Activated CD4-positive, alpha-beta T cell treated with anti-CD3 and anti-CD28 coated beads, Interleukin-2, amount 50 U/mL, for 48 hours (primary cell): ENCODE measurements around the gene PRRT4.
A peak's percentile ranks its signal among the peaks of the same experiment; 100 is the strongest.

Experiments used
- DNase-seq, 2 experiments: peaks; one replicate each; pipeline ENCODE4 v3.0.0-alpha.2; 2020

PRRT4 gene

GRCh38 chr7:128361411-128362379, at the start of gene PRRT4:
PRRT4 (minus strand) TSS chr7:128361690.
- DNase-seq: peak; percentile 29 to 40

- no peak for DNase-seq
Observed at GRCh38 chr7:128410451-128410753, 48.9 kb upstream of the PRRT4 start.

GRCh38 chr7:128409596-128410450, 48.3 kb upstream of the PRRT4 start, which contains the start of gene IMPDH1:
IMPDH1 (minus strand) TSS chr7:128409982; CDS start chr7:128409901, 81 bp downstream.
- DNase-seq: peak; percentile 94 to 96

- no peak for DNase-seq
Observed at GRCh38 chr7:128408709-128409595, 47.5 kb upstream of the PRRT4 start.

- DNase-seq: no peak
Observed at GRCh38 chr7:128407751-128408708, 46.5 kb upstream of the PRRT4 start.

- no peak for DNase-seq
Observed at GRCh38 chr7:128407233-128407589, 45.7 kb upstream of the PRRT4 start.

GRCh38 chr7:128406314-128407232, 45.1 kb upstream of the PRRT4 start:
- DNase-seq: no peak

- peak; percentile 53 to 59 for DNase-seq
Observed at GRCh38 chr7:128405471-128406313, 44.2 kb upstream of the PRRT4 start.

GRCh38 chr7:128404886-128405470, 43.5 kb upstream of the PRRT4 start:
- no peak for DNase-seq

GRCh38 chr7:128404143-128404681, 42.7 kb upstream of the PRRT4 start:
- DNase-seq: no peak

GRCh38 chr7:128403676-128404075, 42.2 kb upstream of the PRRT4 start:
- no peak for DNase-seq

GRCh38 chr7:128402356-128402755, 40.9 kb upstream of the PRRT4 start:
- DNase-seq: no peak

- DNase-seq: no peak
Observed at GRCh38 chr7:128400566-128400965, 39.1 kb upstream of the PRRT4 start.

- no peak for DNase-seq
Observed at GRCh38 chr7:128399991-128400390, 38.5 kb upstream of the PRRT4 start.

- no peak for DNase-seq
Observed at GRCh38 chr7:128398841-128399135, 37.3 kb upstream of the PRRT4 start.

GRCh38 chr7:128398016-128398840, 36.7 kb upstream of the PRRT4 start:
- DNase-seq: peak; percentile 55 to 64

GRCh38 chr7:128396357-128396756, 34.9 kb upstream of the PRRT4 start:
- DNase-seq: no peak

- DNase-seq: no peak
Observed at GRCh38 chr7:128395748-128396147, 34.3 kb upstream of the PRRT4 start.
